Type B pancreatic cell (in vitro differentiated cells): Measurements from ENCODE around the gene CLEC1B. TPM values are rescaled to one million over a fixed set of nuclear protein-coding genes. Genes with fewer than 3 reads are reported as not detected.

Source experiments
- DNase-seq: peaks from one replicate; pipeline ENCODE4 v3.0.0; 2021; ENCODE audit warnings: mixed read lengths; ENCODE audit not compliant: unreplicated experiment; ENCODE audit errors: extremely low spot score
- H3K27ac Mint-ChIP-seq: 2 replicates; pipeline ENCODE4 v1.8.0; 2021; ENCODE audit warnings: mild to moderate bottlenecking, mixed read lengths
- H3K27me3 Mint-ChIP-seq: 2 replicates; pipeline ENCODE4 v1.8.0; 2021; ENCODE audit warnings: mixed read lengths
- H3K36me3 Mint-ChIP-seq: 2 replicates; pipeline ENCODE4 v1.8.0; 2021; ENCODE audit warnings: mixed read lengths
- H3K4me1 Mint-ChIP-seq: one replicate; pipeline ENCODE4 v1.8.0; 2021; ENCODE audit warnings: mixed read lengths; ENCODE audit not compliant: unreplicated experiment
- H3K4me3 Mint-ChIP-seq: 2 replicates; pipeline ENCODE4 v1.8.0; 2021; ENCODE audit warnings: mild to moderate bottlenecking, mixed read lengths
- H3K9me3 Mint-ChIP-seq: 2 replicates; pipeline ENCODE4 v1.8.0; 2021; ENCODE audit warnings: mixed read lengths
- long read RNA-seq: library from polyadenylated mRNA; unstranded; transcript quantifications from one replicate; pipeline ENCODE4 v2.0.0, GENCODE V29; 2020
- total RNA-seq: library from RNA; stranded (reverse); gene quantifications from 2 replicates; pipeline ENCODE4 v1.2.1, GENCODE V29; 2021; ENCODE audit warnings: low replicate concordance
- TF ChIP-seq, protein P1 (sequence below): fragments of 200-600 bp; sonication (generic); conservative IDR thresholded peaks from 2 replicates; pipeline ENCODE4 v1.5.0; 2021; ENCODE audit warnings: antibody characterized with exemption, mild to moderate bottlenecking

The CLEC1B gene
- total RNA-seq: 0.62 TPM in 1 of 2 replicates, not detected in the other
- long read RNA-seq: 0 reads

DNA sequence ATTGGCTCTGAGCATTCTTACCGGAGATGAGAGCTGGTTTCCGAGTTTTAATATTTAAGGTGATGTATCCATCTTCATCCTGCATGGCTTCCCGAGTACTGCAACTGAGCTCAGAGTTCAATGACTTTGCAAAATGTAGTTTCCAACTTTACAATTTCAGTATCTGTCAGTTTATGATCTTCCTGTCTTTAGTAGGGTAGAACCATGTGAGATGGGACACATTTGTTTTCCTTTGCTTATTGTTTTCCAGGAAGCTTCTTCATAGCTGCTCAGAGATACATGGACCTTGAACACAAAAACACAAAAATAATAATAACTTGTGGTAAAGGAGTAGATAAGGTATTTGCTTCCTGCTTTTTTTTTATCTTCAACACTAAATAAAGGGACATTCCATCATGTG, at the start of gene CLEC1B:
TSS of gene CLEC1B (minus strand) at position 106 of the 400 bp plus-strand sequence. CDS start at position 85, 21 bp downstream.
- no peak for DNase-seq
- Mint-ChIP-seq H3K27ac (no peak within 1 kb of the TSS), H3K9me3 (no peaks in the 10 kb centered on the region), H3K4me1 (no peaks in the 10 kb centered on the region), H3K27me3 (peaks cover 1% of the 10 kb centered on the region), H3K36me3 (no peaks in the 10 kb centered on the region), H3K4me3 (no peak within 1 kb of the TSS)
- TF ChIP-seq, protein P1, sequence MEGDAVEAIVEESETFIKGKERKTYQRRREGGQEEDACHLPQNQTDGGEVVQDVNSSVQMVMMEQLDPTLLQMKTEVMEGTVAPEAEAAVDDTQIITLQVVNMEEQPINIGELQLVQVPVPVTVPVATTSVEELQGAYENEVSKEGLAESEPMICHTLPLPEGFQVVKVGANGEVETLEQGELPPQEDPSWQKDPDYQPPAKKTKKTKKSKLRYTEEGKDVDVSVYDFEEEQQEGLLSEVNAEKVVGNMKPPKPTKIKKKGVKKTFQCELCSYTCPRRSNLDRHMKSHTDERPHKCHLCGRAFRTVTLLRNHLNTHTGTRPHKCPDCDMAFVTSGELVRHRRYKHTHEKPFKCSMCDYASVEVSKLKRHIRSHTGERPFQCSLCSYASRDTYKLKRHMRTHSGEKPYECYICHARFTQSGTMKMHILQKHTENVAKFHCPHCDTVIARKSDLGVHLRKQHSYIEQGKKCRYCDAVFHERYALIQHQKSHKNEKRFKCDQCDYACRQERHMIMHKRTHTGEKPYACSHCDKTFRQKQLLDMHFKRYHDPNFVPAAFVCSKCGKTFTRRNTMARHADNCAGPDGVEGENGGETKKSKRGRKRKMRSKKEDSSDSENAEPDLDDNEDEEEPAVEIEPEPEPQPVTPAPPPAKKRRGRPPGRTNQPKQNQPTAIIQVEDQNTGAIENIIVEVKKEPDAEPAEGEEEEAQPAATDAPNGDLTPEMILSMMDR: no peak

DNA sequence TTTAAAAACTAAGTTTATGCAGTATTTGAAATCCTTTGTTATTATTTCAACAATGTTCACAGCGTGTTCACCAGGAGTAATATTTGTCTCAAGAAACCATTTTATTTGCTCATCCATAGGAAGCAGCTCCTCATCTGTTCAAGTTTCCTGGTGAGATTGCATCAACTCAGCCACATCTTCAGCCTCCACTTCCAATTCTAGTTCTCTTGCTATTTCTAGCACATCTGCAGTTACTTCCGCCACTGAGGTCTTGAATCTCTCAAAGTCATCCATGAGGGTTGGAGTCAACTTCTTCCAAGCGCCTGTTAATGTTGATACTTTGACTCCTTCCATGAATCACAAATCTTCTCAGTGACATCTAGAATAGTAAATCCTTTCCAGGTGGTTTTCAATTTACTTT, 49.6 kb upstream of the CLEC1B start:
- Mint-ChIP-seq H3K27ac (no peak overlapping the region), H3K9me3 (no peaks in the 10 kb centered on the region)
- TF ChIP-seq, protein P1: no peak

DNA sequence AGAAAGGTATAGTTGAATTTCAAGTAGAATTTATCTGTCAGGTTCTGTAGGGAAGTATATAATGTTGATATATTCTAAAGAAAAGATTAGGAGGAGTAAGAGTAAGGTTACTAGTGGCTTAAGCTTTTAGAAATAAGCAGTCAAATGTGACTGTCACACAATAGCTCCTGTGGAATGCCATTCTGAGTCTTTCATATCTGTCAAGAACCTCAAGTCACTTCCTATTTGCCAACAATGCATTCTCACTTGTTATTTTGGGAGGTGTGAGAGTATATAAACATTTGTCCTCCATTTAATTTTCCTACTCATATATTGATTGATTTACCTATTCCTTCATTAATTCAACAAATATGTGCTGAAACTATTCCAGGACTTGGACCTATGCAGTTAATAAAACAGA, 43.2 kb upstream of the CLEC1B start:
- no peak overlapping the region for H3K27ac Mint-ChIP-seq
- no peak overlapping the region for H3K4me3 Mint-ChIP-seq
- peaks cover 12% of the 10 kb centered on the region for H3K27me3 Mint-ChIP-seq
- TF ChIP-seq, protein P1: no peak
- no peak for DNase-seq
- no peaks in the 10 kb centered on the region for H3K4me1 Mint-ChIP-seq
- H3K36me3 Mint-ChIP-seq: no peaks in the 10 kb centered on the region
- H3K9me3 Mint-ChIP-seq: no peaks in the 10 kb centered on the region

More for the DNA sequence above, 49.6 kb upstream of the CLEC1B start:
- peaks cover 11% of the 10 kb centered on the region for H3K27me3 Mint-ChIP-seq
- no peak overlapping the region for H3K4me3 Mint-ChIP-seq
- no peak for DNase-seq
- H3K36me3 Mint-ChIP-seq: peaks cover 4% of the 10 kb centered on the region
- H3K4me1 Mint-ChIP-seq: no peaks in the 10 kb centered on the region

DNA sequence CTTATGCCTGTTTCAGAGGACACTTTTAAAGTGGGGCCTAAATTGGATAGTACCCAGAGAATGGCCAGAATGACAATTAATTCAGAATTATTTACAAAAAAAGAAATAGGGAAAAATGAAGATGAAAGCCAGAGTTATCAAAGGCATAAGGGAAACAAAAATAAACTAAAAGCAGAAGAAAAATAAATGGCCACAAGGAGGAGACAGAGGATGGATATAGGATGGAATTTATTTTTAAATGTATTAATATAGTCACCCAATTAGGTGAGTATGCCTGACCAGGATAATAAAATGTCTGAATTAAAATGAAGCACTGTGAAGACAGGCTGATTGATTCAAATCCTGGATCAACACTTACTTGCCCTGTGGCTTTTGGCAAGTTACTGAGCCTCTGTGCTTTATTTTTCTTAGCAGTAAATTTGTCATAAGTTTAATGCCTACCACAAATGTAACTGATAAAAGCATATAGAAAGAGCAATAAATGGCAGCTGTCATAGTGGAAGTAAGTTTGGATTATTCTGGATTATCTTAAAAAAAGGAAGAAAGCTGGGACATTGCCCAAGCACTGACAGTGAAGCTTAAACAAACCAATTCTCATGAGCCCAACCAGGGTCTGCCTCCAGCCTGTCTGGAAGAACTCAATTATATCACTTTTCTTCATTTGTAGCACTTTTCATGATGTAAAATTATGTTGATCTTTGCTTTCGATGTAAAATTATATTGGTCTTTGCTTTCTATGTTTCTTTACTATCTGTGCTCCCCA, 35.0 kb upstream of the CLEC1B start:
- Mint-ChIP-seq H3K27ac (no peak overlapping the region), H3K36me3 (no peaks in the 10 kb centered on the region), H3K27me3 (peaks cover 3% of the 10 kb centered on the region), H3K9me3 (no peaks in the 10 kb centered on the region), H3K4me1 (no peaks in the 10 kb centered on the region), H3K4me3 (no peak overlapping the region)
- DNase-seq: no peak
- TF ChIP-seq, protein P1: peak; percentile 75

DNA sequence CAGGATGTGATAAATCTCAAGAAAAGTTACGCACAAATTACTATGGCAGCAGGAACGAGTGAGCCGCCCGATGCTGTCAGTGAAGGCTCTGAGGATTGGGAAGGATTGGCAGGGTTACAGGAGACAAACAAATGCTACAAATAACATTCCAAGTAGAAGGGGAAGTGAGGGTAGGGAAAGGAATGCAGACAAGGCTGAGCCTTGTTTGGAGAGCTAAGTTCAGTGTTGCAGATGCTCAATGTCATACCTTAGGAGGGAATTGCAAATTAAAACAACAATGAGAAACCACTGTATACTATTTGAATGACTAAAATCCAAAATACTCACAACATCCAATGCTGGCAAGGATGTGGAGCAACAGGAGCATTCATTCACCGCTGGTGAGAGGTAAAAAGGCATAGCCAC, 32.9 kb upstream of the CLEC1B start:
- no peak for DNase-seq
- no peaks in the 10 kb centered on the region for H3K36me3 Mint-ChIP-seq
- no peak overlapping the region for H3K27ac Mint-ChIP-seq
- H3K9me3 Mint-ChIP-seq: no peaks in the 10 kb centered on the region
- H3K27me3 Mint-ChIP-seq: peaks cover 8% of the 10 kb centered on the region
- TF ChIP-seq, protein P1: no peak
- no peaks in the 10 kb centered on the region for H3K4me1 Mint-ChIP-seq
- no peak overlapping the region for H3K4me3 Mint-ChIP-seq
